Stimulated activated naive CD8-positive, alpha-beta T cell treated with anti-CD3 and anti-CD28 coated beads, Interleukin-15, Interleukin-2, amounts not matched to agents 100 U/mL and 50 U/mL, for 24 hours (primary cell): ENCODE measurements around the gene UCK2.

Experiments used
- ATAC-seq: fragments of 150-1000 bp; cut with Tn5 transposase; one replicate; pipeline ENCODE4 v1.10.0; 2021
- DNase-seq: peaks from one replicate; pipeline ENCODE4 v3.0.0; 2021

The UCK2 gene

GRCh38 chr1:165900576-165901380 lies 73.4 kb downstream of the UCK2 start:
- DNase-seq (no peak), ATAC-seq (no peak)

- DNase-seq, result no peak
- no peak for ATAC-seq
Observed at GRCh38 chr1:165902565-165902964, 75.2 kb downstream of the UCK2 start.

GRCh38 chr1:165903672-165904071 lies 76.3 kb downstream of the UCK2 start:
- ATAC-seq (no peak), DNase-seq (no peak)

GRCh38 chr1:165904948-165905347 lies 77.5 kb downstream of the UCK2 start:
- no peak for DNase-seq

GRCh38 chr1:165905853-165906252 lies 78.4 kb downstream of the UCK2 start:
- DNase-seq (no peak), ATAC-seq (no peak)

More at GRCh38 chr1:165904948-165905347, 77.5 kb downstream of the UCK2 start:
- no peak for ATAC-seq

- ATAC-seq, result no peak
Observed at GRCh38 chr1:165907256-165907857, 79.9 kb downstream of the UCK2 start.

GRCh38 chr1:165910764-165911421 lies 83.5 kb downstream of the UCK2 start:
- ATAC-seq (no peak), DNase-seq (no peak)

More at GRCh38 chr1:165907256-165907857, 79.9 kb downstream of the UCK2 start:
- no peak for DNase-seq

- DNase-seq (no peak), ATAC-seq (no peak)
Observed at GRCh38 chr1:165911609-165912281, 84.3 kb downstream of the UCK2 start.

GRCh38 chr1:165912638-165913037 lies 85.2 kb downstream of the UCK2 start:
- no peak for DNase-seq
- ATAC-seq, result no peak

- DNase-seq (peak; percentile 60), ATAC-seq (peak; percentile 87)
Observed at GRCh38 chr1:165914136-165914798, 86.9 kb downstream of the UCK2 start.

- ATAC-seq, result no peak
- no peak for DNase-seq
Observed at GRCh38 chr1:165915480-165915879, 88.1 kb downstream of the UCK2 start.

GRCh38 chr1:165915932-165916348 lies 88.5 kb downstream of the UCK2 start:
- ATAC-seq, result no peak
- DNase-seq, result no peak

GRCh38 chr1:165917166-165917565 lies 89.8 kb downstream of the UCK2 start:
- DNase-seq, result no peak
- no peak for ATAC-seq

- no peak for DNase-seq
- ATAC-seq, result no peak
Observed at GRCh38 chr1:165924117-165924516, 96.7 kb downstream of the UCK2 start.

GRCh38 chr1:165925498-165926079 lies 98.2 kb downstream of the UCK2 start:
- DNase-seq, result no peak

GRCh38 chr1:165927169-165927568 lies 99.8 kb downstream of the UCK2 start:
- ATAC-seq, result no peak
- no peak for DNase-seq

More at GRCh38 chr1:165925498-165926079, 98.2 kb downstream of the UCK2 start:
- no peak for ATAC-seq

GRCh38 chr1:165928075-165928731 lies 100.8 kb downstream of the UCK2 start:
- peak; percentile 50 for DNase-seq
- ATAC-seq, result peak; percentile 51

- DNase-seq (no peak), ATAC-seq (no peak)
Observed at GRCh38 chr1:165930961-165931360, 103.5 kb downstream of the UCK2 start.

- no peak for DNase-seq
- no peak for ATAC-seq
Observed at GRCh38 chr1:165933446-165934170, 106.2 kb downstream of the UCK2 start.

- ATAC-seq (no peak), DNase-seq (no peak)
Observed at GRCh38 chr1:165936542-165936941, 109.1 kb downstream of the UCK2 start.
